Measurements from ENCODE around the gene GPR87.

The GPR87 gene

GRCh38 chr3:151330899-151331298 lies 14.3 kb upstream of the GPR87 start:
- Histone ChIP-seq H3K36me3 (no peaks in the 10 kb centered on the region), H3K27me3 (no peaks in the 10 kb centered on the region), H3K9me3 (no peaks in the 10 kb centered on the region), H3K4me1 (no peaks in the 10 kb centered on the region), H3K4me3 (ENCODE audit: low read depth, low read length) (no peak overlapping the region)
- no peak for TF ChIP-seq CTCF (IDR thresholded peaks at IDR 0.05; ENCODE audit: low read depth, low read length)
- no peak for DNase-seq

GRCh38 chr3:151330379-151330778 lies 13.8 kb upstream of the GPR87 start:
- no peak for TF ChIP-seq CTCF (IDR thresholded peaks at IDR 0.05; ENCODE audit: low read depth, low read length)
- Histone ChIP-seq H3K27me3 (no peaks in the 10 kb centered on the region), H3K4me3 (ENCODE audit: low read depth, low read length) (no peak overlapping the region), H3K36me3 (no peaks in the 10 kb centered on the region), H3K4me1 (no peaks in the 10 kb centered on the region), H3K9me3 (no peaks in the 10 kb centered on the region)
- no peak for DNase-seq

- H3K4me3 ChIP-seq (ENCODE audit: low read depth, low read length) = no peak within 1 kb of the TSS
- DNase-seq = no peak
- H3K36me3 ChIP-seq = no peaks in the 10 kb centered on the region
- H3K27me3 ChIP-seq = no peaks in the 10 kb centered on the region
- H3K4me1 ChIP-seq = no peaks in the 10 kb centered on the region
- TF ChIP-seq CTCF (IDR thresholded peaks at IDR 0.05; ENCODE audit: low read depth, low read length) = no peak
- H3K9me3 ChIP-seq = no peaks in the 10 kb centered on the region
Observed at GRCh38 chr3:151329363-151329762, 12.7 kb upstream of the GPR87 start, which contains the start of gene P2RY13. P2RY13 (minus strand) TSS chr3:151329549; CDS start chr3:151329528, 21 bp downstream.

GRCh38 chr3:151328298-151328995 lies 11.8 kb upstream of the GPR87 start:
- Histone ChIP-seq H3K27me3 (no peaks in the 10 kb centered on the region), H3K9me3 (no peaks in the 10 kb centered on the region), H3K4me1 (no peaks in the 10 kb centered on the region), H3K4me3 (ENCODE audit: low read depth, low read length) (no peak overlapping the region), H3K36me3 (no peaks in the 10 kb centered on the region)
- no peak for DNase-seq
- no peak for TF ChIP-seq CTCF (IDR thresholded peaks at IDR 0.05; ENCODE audit: low read depth, low read length)

GRCh38 chr3:151327571-151328198 lies 11.1 kb upstream of the GPR87 start:
- Histone ChIP-seq H3K4me1 (no peaks in the 10 kb centered on the region), H3K9me3 (no peaks in the 10 kb centered on the region), H3K36me3 (no peaks in the 10 kb centered on the region), H3K4me3 (ENCODE audit: low read depth, low read length) (no peak overlapping the region), H3K27me3 (no peaks in the 10 kb centered on the region)
- DNase-seq = no peak
- TF ChIP-seq CTCF (IDR thresholded peaks at IDR 0.05; ENCODE audit: low read depth, low read length) = peak; percentile 45; the same call in 1 of the 2 replicates

- no peak for DNase-seq
- H3K4me1 ChIP-seq = no peaks in the 10 kb centered on the region; the same call in 1 of the 2 replicates
- H3K36me3 ChIP-seq = no peaks in the 10 kb centered on the region
- H3K4me3 ChIP-seq (ENCODE audit: low read depth, low read length) = no peak overlapping the region
- no peak for TF ChIP-seq CTCF (IDR thresholded peaks at IDR 0.05; ENCODE audit: low read depth, low read length)
- H3K27me3 ChIP-seq = no peaks in the 10 kb centered on the region
- H3K9me3 ChIP-seq = no peaks in the 10 kb centered on the region
Observed at GRCh38 chr3:151322511-151322910, 5.9 kb upstream of the GPR87 start.
